Mucosa of gallbladder (tissue), 1 donor: ENCODE results near the gene ATP2B2. TPM values are rescaled to one million over a fixed set of nuclear protein-coding genes. Genes with fewer than 3 reads are reported as not detected.

Experiments
- DNase-seq: peaks from one replicate; pipeline ENCODE4 v3.0.0-alpha.2; 2020; ENCODE audit warnings: low spot score
- total RNA-seq: library from RNA; stranded (reverse); gene quantifications from one replicate; pipeline ENCODE4 v1.2.1, GENCODE V29; 2021
- donor health status: DM: no; HTN: no; CAD: no.

ATP2B2 gene
- total RNA-seq, 1 donor from 2014 or later, result 0.09 TPM

- no peak for DNase-seq
Observed at GRCh38 chr3:10280571-10280970, 224.8 kb downstream of the ATP2B2 start.

DNA sequence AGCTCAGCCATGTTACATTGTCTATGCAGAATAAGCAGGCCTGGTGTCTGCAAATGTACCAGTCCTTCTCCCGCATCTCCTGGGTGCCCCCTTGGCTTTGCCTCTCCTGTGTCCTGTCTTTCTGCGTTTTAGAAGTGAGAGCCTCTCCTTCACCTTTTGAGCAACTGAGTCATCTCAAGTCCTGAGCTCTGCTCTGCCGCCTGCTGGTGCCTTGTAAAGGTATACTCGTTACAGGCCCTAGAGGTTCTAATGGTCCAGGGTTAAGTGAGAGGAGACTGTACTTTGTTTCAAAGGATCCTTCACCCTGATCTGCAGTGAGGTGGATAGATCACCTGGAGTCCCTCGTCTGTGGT is 225.2 kb downstream of the ATP2B2 start:
- DNase-seq, result no peak

GRCh38 chr3:10279384-10280176 is 225.8 kb downstream of the ATP2B2 start:
- no peak for DNase-seq

DNA sequence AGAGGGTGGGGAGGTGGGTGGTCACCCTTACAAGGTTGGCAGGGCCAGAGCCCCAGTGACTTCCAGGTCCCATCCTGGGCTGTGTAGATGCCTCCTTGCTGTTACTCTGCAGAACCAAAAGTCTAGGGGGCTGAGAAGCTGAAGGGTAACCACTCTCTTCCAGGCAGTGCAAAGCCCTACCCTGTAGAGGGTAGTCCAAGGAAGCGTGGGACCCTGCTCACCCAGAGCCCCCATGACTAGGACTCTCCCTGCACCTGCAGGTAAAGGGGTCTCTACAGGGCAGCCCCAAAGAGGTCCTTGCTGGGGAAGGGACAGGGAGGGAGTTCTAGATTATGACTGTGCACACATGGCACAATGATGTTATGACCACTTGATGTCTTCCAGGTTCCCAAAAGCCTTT is 226.9 kb downstream of the ATP2B2 start:
- DNase-seq, result no peak

DNA sequence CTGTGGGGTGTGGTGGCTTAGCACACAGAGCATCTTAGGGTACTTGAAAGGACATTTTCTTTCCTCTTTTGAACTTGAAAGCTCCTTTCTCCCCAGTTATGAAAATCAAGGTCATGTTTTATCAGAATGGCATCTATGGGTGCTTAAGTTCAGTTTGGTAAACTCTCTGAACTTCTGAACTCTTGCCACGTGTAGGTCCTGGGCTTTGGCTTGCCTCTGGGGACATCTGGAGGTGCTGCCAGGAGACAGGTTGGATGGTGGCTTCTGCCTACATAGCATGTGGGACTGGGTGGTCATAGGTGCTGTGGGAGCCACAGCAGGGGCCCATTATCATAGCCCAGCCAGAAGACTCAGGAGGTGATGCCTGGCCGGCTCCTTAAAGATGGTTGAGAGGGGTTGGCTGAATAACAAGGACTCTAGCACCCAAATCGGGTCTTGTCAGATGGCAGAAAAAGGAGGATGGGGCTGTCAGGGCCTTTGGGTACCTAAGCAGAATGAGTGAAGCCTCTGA is 228.2 kb downstream of the ATP2B2 start:
- DNase-seq, result no peak

GRCh38 chr3:10274601-10275000 is 230.8 kb downstream of the ATP2B2 start:
- no peak for DNase-seq

Other genes with a start within 250 kb of the ATP2B2 start
- 2.2 TPM for gene GHRL, start 212.6 kb downstream of the ATP2B2 start, total RNA-seq
- 94.7 TPM for gene SEC13, start 184.5 kb downstream of the ATP2B2 start, total RNA-seq